GM21381 (cell line): ENCODE data around the gene INTS11.
"Not testable (repeated sequence)": the region's sequence is repeated elsewhere in the genome, so short reads cannot be mapped to it uniquely, and the experiment has no call there.

Experiments
- ATAC-seq: cut with Tn5 transposase; IDR thresholded peaks from one replicate; pipeline ENCODE4 v1.9.1; 2021; ENCODE audit warnings: mild to moderate bottlenecking, moderate library complexity; ENCODE audit not compliant: unreplicated experiment

INTS11 gene

GRCh38 chr1:1331068-1331965 lies 6.9 kb upstream of the INTS11 start, which contains the start of gene TAS1R3:
Gene TAS1R3 (plus strand): TSS chr1:1331280. CDS start chr1:1331346, 66 bp downstream.
- no peak for ATAC-seq

GRCh38 chr1:1330366-1331067 lies 6.1 kb upstream of the INTS11 start:
- no peak for ATAC-seq

GRCh38 chr1:1329304-1330210 lies 5.1 kb upstream of the INTS11 start:
- no peak for ATAC-seq

- no peak for ATAC-seq
Measured at GRCh38 chr1:1328254-1328653, 3.8 kb upstream of the INTS11 start.

GRCh38 chr1:1327291-1327690 lies 2.8 kb upstream of the INTS11 start:
- no peak for ATAC-seq

- no peak for ATAC-seq
Measured at GRCh38 chr1:1326075-1326605, 1.7 kb upstream of the INTS11 start.

GRCh38 chr1:1325288-1326074 lies 1.0 kb upstream of the INTS11 start:
- ATAC-seq = no peak

GRCh38 chr1:1324084-1324523 lies 356 bp downstream of the INTS11 start:
- no peak for ATAC-seq

- no peak for ATAC-seq
Measured at GRCh38 chr1:1322952-1323351, 1.5 kb downstream of the INTS11 start.

- ATAC-seq = no peak
Measured at GRCh38 chr1:1322418-1322817, 2.0 kb downstream of the INTS11 start.

GRCh38 chr1:1321477-1321876 lies 3.0 kb downstream of the INTS11 start:
- ATAC-seq = no peak

GRCh38 chr1:1320666-1321448 lies 3.6 kb downstream of the INTS11 start:
- no peak for ATAC-seq

GRCh38 chr1:1319646-1319941 lies 4.9 kb downstream of the INTS11 start:
- ATAC-seq = no peak

- ATAC-seq = no peak
Measured at GRCh38 chr1:1318777-1319645, 5.4 kb downstream of the INTS11 start.

GRCh38 chr1:1318131-1318652 lies 6.3 kb downstream of the INTS11 start:
- ATAC-seq = no peak

GRCh38 chr1:1317420-1317819 lies 7.0 kb downstream of the INTS11 start:
- no peak for ATAC-seq

GRCh38 chr1:1316199-1316598 lies 8.3 kb downstream of the INTS11 start:
- not testable (repeated sequence) for ATAC-seq

GRCh38 chr1:1315435-1315954 lies 9.0 kb downstream of the INTS11 start:
- no peak for ATAC-seq
